Ovary (tissue), 3 donors: ENCODE data around the gene GPER1.

ENCODE experiments used
- CTCF ChIP-seq, 3 donors: fragments of 450-650 bp in 2 of 3; fragments of 200-600 bp in 1 of 3; IDR thresholded peaks; one replicate each; pipeline versions ENCODE4 v1.5.1 to v1.8.0; 2016 to 2022; ENCODE audit warnings: antibody characterized with exemption in 3 of 3, mild to moderate bottlenecking in 1 of 3
- POLR2A ChIP-seq: fragments of 450-650 bp; IDR thresholded peaks from one replicate; pipeline ENCODE4 v1.6.1; 2017; ENCODE audit warnings: antibody characterized with exemption, mild to moderate bottlenecking, moderate library complexity
- donor health status: DM: no; HTN: no; CAD: no.

DNA sequence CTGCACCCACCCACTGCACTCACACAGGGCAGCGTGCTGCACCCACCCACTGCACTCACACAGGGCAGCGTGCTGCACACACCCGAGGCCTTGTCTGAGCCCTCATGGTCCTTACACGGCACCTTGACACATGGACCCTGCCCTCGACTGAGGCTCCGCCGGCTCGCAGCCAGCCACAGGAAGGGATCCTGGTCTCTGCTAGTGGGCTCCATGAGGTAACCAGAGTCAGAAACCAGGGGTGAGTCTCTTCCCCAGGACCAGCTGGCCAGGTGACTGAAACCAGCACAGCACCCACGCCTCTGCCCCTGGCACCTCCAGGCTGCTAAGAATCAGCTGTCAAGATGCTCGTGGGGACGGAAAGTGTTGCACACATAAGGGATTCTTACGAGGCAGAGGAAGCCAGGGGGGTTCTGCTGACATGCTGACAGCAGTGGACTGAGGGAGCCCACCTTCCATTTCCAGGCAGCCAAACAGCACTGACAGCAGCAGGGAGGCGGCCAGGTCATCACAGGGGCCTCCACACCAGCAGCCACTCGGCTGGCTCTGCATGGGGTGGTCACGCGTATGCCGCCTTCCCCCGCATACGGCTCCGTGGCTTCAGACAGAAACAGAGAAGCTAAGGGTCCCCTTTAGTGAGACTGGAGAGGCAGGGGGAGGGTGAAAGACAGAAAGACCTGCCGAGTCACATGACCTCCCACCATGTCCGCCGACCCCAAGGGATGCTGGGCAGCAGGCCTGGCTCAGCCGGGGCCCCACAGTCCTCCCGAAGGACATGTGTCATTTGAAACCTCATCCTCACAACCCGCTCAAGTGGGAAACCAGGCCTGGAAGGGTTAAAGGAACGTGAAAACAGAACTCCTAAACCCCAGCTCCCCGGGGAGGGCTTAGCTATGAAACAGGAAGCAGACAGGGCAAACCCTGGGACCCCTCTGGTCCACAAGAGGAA, 34.2 kb downstream of the GPER1 start:
- TF ChIP-seq CTCF (IDR thresholded peaks at IDR 0.05) (no peak), POLR2A (no peak)
